ENCODE data around the gene FGGY.

FGGY gene

DNA sequence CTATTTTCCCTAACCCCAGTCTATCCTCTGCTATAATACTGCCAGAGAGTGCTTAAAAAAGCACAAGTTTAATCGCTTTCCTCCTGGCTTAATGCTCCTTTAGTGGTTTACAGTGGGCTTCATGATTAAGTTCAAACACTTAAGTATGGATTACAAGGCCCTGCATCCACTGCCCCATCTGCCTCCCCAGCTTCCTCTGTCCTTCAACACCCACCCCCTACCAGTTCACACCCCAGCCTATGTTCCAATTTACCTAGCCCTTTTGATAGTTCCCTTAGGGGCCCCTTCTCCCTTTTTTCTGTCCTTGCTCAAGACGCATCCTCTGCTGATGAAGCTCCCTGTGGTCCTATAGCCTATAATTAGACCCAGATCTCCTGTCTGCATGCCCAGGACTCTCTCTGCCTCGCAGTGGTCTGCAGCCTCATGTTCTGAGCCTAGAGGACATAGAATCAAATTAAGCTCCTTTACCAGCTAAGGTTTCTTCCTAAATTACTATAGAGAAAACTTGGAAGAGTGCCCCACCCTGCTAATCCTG is 212.5 kb downstream of the FGGY start:
- H3K4me3 ChIP-seq (replicated peaks; ENCODE audit: low read depth, low read length): no peak overlapping the region
- TF ChIP-seq, protein P1, sequence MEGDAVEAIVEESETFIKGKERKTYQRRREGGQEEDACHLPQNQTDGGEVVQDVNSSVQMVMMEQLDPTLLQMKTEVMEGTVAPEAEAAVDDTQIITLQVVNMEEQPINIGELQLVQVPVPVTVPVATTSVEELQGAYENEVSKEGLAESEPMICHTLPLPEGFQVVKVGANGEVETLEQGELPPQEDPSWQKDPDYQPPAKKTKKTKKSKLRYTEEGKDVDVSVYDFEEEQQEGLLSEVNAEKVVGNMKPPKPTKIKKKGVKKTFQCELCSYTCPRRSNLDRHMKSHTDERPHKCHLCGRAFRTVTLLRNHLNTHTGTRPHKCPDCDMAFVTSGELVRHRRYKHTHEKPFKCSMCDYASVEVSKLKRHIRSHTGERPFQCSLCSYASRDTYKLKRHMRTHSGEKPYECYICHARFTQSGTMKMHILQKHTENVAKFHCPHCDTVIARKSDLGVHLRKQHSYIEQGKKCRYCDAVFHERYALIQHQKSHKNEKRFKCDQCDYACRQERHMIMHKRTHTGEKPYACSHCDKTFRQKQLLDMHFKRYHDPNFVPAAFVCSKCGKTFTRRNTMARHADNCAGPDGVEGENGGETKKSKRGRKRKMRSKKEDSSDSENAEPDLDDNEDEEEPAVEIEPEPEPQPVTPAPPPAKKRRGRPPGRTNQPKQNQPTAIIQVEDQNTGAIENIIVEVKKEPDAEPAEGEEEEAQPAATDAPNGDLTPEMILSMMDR (IDR thresholded peaks at IDR 0.05; ENCODE audit: low read depth, low read length, missing control alignments): no peak
- DNase-seq (ENCODE audit: extremely low read depth, low read depth): no peak

DNA sequence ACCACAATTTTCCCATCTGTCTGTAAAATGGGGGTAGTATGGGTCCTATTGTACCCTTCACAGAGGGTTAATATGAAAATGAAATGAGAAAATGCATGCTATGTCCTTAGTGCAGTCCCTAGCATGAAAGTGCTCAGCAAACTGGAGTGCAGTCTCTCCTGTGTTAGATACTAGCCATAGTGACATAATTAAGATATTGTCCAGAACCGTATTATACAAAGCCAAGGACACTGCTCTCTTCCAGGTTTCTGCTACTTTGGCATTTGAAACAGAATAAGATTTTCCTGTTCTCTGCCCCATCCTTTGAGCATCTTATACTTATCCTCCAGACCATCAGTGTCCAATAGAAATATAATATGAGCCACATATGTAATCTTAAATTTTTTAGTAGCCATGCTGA is 213.4 kb downstream of the FGGY start:
- DNase-seq (ENCODE audit: extremely low read depth, low read depth): no peak
- no peak overlapping the region for H3K4me3 ChIP-seq (replicated peaks; ENCODE audit: low read depth, low read length)
- TF ChIP-seq, protein P1 (IDR thresholded peaks at IDR 0.05; ENCODE audit: low read depth, low read length, missing control alignments): no peak

DNA sequence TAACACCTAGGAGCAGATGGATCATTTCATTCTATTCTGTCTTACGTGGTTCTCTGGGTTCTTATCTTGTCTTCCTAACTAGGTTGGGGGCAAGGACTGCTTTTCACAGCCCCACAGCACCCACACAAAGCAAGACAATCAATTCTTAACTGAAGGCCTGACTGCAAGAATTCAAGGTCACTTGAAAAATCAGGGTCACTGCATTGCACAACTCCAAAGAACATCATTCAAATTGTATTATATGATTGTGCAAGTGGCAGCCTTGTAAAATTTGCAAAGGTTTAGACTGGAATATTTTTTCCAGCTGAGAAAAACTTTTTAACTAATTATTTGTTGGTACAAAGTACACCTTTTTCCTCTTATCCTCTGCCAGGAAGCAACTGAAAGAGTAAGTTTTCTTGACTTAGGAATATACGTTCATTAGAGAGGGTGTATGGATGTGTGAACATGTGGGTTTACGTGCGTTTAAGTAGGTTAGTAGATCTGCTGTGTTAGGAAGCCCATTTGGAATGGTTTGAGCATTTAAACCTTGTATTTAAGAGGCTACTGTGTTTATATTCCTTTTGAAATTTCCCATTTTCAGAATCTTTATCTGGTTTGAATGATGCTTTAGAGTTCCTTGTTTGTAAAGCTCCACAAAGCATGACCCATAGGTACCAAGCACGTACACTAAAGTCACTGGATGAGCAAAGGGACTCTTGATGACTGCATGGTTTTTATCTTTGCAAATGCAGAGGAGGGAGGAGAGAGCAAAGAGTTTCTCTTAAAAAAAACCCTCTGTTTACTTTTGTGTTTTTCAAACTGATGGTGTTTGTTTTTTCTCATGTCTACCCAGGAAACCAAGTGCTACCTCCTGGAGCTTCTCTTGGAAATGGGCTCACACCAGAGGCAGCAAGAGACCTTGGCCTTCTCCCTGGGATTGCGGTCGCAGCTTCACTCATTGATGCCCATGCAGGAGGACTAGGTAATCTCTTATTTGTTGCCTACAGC is 214.9 kb downstream of the FGGY start:
- no peak for DNase-seq (ENCODE audit: extremely low read depth, low read depth)
- no peak overlapping the region for H3K4me3 ChIP-seq (replicated peaks; ENCODE audit: low read depth, low read length)
- TF ChIP-seq, protein P1 (IDR thresholded peaks at IDR 0.05; ENCODE audit: low read depth, low read length, missing control alignments): no peak

GRCh38 chr1:59512702-59513101 is 215.8 kb downstream of the FGGY start:
- H3K4me3 ChIP-seq (replicated peaks; ENCODE audit: low read depth, low read length): no peak overlapping the region
- TF ChIP-seq, protein P1 (IDR thresholded peaks at IDR 0.05; ENCODE audit: low read depth, low read length, missing control alignments): no peak
- no peak for DNase-seq (ENCODE audit: extremely low read depth, low read depth)

DNA sequence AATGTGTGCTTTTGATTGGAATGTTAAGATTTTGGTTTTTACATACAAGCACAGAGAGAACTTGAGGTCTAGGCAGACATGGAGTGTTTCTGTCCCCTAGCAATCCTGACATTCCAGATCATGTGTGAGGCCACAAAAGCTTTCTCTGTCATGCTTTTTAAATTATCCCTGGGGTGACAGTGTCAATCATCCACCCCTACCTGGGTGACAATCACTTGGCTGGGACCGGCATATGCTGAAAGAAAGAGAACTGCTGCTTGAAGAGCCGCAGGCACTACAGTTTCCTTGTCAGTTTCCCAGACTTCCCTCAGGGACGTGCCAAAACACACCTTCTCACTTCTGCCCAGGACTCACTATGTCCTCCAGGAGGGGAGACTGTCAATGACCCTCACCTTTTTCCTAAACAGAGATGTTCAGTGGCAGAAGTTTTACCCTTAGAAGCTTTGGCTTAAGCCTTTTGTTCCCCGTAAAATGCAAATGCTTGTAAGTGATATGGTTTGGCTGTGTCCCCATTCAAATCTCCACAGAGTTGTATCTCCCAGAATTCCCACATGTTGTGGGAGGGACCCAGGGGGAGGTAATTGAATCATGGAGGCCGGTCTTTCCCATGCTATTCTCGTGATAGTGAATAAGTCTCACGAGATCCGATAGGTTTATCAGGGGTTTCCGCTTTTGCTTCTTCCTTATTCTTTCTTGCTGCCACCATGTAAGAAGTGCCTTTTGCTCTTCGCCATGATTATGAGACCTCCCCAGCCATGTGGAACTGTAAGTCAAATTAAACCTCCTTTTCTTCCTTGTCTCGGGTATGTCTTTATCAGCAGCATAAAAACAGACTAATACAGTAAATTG is 217.4 kb downstream of the FGGY start:
- TF ChIP-seq, protein P1 (IDR thresholded peaks at IDR 0.05; ENCODE audit: low read depth, low read length, missing control alignments): no peak
- no peak for DNase-seq (ENCODE audit: extremely low read depth, low read depth)
- H3K4me3 ChIP-seq (replicated peaks; ENCODE audit: low read depth, low read length): no peak overlapping the region

GRCh38 chr1:59516881-59517280 is 220.0 kb downstream of the FGGY start:
- TF ChIP-seq, protein P1 (IDR thresholded peaks at IDR 0.05; ENCODE audit: low read depth, low read length, missing control alignments): no peak

More at GRCh38 chr1:59516881-59517280, 220.0 kb downstream of the FGGY start:
- H3K4me3 ChIP-seq (replicated peaks; ENCODE audit: low read depth, low read length): no peak overlapping the region
- DNase-seq (ENCODE audit: extremely low read depth, low read depth): no peak
